ENCODE results near the gene GNAS-AS1.

Gene GNAS-AS1

DNA sequence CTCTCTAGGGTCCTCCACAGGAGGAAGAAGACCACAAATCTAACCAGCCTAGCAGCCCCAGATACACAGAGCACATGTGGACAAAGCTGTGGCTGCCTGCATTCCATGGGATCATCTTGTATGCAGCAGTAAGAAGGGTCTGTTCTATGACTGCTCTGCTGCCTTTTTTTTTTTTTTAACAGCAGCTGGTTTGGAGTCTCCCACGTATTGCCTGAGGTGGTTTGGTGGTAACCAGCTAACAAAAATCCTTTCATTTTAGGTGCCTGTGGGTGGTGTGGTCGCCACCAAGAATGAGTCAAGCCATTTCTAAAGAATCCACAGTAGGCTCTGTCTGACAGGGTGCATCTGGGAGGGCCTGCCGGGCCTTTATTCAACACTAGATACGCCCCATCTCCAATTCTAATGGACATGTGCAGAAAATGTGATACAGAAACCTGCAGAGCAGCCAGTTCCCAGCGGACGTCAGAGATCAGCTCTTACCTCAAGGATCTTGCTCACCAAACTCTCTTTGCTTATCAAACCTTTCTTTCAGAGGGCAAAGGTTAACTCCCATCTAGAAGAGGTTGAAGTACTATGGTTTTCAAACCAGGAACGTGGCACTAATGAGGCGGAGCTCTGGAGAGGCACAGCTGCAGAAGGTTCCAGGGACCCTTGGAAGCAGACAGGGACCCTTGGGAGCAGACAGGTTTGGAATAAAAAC, 32.0 kb downstream of the GNAS-AS1 start:
- peak; percentile 72 for ATAC-seq
- Mint-ChIP-seq H3K36me3 (peaks cover 16% of the 10 kb centered on the region), H3K27me3 (peaks cover 17% of the 10 kb centered on the region), H3K4me3 (no peak overlapping the region), H3K9me3 (peaks cover 3% of the 10 kb centered on the region), H3K4me1 (no peaks in the 10 kb centered on the region), H3K27ac (no peak overlapping the region)

DNA sequence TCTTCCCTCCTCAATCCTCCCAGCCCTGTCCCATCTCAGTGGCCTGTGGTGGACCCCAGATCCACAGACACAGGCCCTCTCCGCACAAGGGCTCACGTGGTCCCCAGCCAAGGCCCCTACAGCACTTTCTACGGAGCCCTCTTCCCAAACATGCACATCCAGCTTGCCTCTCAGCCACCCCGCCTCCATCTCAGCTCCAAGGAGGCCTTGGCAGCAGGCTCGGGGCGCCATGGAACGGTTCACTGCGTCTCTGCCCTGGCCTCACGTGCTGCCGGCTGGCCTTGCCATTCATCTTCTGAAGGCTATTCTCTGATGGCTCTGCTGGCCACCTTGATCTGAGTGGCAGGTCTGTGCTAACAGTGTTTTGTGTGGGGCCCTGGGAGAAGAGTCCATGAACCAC, 33.0 kb downstream of the GNAS-AS1 start:
- no peak overlapping the region for H3K4me3 Mint-ChIP-seq
- H3K27ac Mint-ChIP-seq = no peak overlapping the region
- ATAC-seq = no peak
- H3K27me3 Mint-ChIP-seq = peaks cover 27% of the 10 kb centered on the region
- H3K4me1 Mint-ChIP-seq = no peaks in the 10 kb centered on the region
- peaks cover 16% of the 10 kb centered on the region for H3K36me3 Mint-ChIP-seq
- peaks cover 3% of the 10 kb centered on the region for H3K9me3 Mint-ChIP-seq

DNA sequence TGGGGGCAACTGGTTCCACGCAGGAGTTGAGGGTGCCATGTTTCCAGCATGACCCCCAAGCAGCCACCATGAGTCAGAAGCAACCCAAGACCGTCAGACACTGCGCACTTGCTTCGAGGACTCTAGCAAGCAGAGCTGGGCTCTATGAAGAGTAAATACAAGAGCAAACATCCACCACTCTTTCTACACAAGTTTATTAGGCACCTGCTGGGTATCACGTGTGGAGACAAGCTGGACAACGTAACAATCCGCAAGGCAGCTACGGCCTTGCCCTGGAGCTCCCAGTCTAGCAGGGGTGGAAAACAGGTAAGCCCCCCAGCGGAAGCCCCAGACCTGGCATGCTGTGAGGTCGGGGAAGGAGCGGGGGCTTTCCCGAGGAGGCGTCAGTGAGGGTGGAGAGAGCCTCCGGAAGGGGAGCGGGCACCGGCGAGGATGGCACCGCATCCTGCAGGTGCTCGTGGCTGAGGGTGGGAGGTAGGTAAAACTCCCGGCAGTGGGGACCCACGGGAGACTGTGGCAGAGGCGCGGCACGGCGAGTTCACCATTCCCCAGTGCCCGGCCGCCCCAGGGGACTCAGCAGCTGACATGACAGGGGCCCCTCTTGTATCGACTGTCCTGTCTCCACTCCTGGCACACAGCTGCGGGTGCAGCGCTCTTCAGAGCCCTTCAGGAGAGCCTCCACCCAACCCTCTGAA, 33.6 kb downstream of the GNAS-AS1 start:
- no peak overlapping the region for H3K4me3 Mint-ChIP-seq
- H3K9me3 Mint-ChIP-seq = peaks cover 3% of the 10 kb centered on the region
- no peak overlapping the region for H3K27ac Mint-ChIP-seq
- no peak for ATAC-seq
- H3K27me3 Mint-ChIP-seq = peaks cover 33% of the 10 kb centered on the region
- no peaks in the 10 kb centered on the region for H3K4me1 Mint-ChIP-seq
- H3K36me3 Mint-ChIP-seq = peaks cover 16% of the 10 kb centered on the region

DNA sequence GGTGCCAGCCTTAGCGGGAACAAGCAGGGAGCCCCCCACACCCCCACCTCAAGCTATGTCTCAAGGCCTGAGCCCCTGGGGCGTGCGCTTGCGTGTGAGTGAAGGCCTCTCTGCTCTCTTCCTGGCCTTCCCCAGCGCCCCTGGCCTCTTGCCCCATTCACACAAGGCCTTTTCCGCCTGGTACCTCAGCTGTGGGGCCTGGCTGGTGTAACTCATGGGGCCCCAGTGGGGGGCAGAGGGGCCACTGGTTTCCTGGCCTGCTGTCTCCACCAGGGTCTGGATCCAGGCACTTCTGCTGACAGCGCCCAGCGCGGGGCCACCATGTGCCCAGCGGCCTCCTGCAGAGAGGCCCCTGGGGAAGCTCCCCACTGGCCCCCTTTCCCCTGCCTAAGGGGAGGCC, 34.7 kb downstream of the GNAS-AS1 start:
- Mint-ChIP-seq H3K27me3 (peaks cover 44% of the 10 kb centered on the region), H3K4me1 (no peaks in the 10 kb centered on the region), H3K4me3 (no peak overlapping the region), H3K36me3 (peaks cover 12% of the 10 kb centered on the region), H3K27ac (no peak overlapping the region), H3K9me3 (peaks cover 2% of the 10 kb centered on the region)
- no peak for ATAC-seq

DNA sequence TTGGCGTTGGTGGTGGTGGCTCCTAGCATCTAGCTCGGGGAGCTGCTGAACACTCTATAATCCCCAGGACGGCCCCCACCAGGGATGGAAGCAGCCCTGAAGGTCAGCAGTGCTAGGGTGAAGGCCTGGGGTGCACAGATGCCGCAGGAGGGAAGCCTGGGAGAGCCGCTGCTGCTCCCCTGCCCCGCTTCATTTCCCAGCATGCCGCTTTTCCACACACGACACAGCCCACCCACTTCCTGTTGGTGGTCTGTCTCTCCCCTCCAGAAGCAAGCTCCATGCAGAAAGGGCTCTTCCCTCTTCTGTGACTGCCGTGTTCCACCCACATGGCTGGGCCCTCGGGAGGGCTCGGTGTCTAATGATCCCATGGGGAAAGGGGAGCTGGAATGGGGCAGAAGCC, 35.3 kb downstream of the GNAS-AS1 start:
- ATAC-seq = no peak
- Mint-ChIP-seq H3K36me3 (peaks cover 6% of the 10 kb centered on the region), H3K27me3 (peaks cover 50% of the 10 kb centered on the region), H3K27ac (no peak overlapping the region), H3K4me3 (no peak overlapping the region), H3K9me3 (peaks cover 2% of the 10 kb centered on the region), H3K4me1 (no peaks in the 10 kb centered on the region)

DNA sequence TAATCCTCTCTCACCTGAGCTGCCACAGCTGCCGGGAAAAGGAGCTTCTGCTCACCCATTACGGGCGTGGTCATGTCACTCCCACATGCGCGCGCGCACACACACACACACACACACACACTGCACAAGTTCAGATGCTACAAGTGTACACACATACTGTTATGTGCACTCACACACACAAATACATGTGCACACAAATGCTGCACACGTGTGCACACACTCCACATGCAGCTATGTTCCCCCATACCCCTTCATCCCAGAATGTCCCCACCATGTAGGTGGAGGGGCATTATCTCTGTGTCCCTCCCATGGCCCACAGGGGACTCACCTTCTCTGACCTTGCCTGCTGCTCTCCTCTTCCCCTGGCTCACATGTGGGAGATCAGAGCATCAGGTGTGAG, 37.3 kb downstream of the GNAS-AS1 start:
- no peak for ATAC-seq
- H3K27me3 Mint-ChIP-seq = peaks cover 63% of the 10 kb centered on the region
- H3K27ac Mint-ChIP-seq = no peak overlapping the region
- peaks cover 2% of the 10 kb centered on the region for H3K9me3 Mint-ChIP-seq
- no peaks in the 10 kb centered on the region for H3K4me1 Mint-ChIP-seq
- no peaks in the 10 kb centered on the region for H3K36me3 Mint-ChIP-seq
- no peak overlapping the region for H3K4me3 Mint-ChIP-seq

DNA sequence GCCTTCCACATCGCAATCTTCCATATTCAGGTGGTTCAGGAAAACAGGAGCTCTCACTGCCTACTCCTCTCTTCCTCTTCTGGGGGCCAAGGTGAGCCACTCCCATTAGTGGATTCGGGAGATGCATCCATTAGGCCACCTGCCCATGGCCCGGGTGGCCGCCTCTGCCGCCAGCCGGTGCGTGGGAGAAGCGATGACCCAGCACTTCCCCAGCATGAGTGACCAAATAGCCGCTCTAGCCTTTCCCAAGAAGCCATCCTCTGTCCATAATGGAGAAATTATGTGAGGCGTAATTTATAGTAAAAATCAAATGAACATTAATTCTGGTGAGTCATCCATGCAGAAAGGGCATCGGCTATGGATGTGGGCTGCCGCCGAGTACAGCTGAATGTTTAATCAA, 39.4 kb downstream of the GNAS-AS1 start:
- H3K4me3 Mint-ChIP-seq = no peak overlapping the region
- no peak overlapping the region for H3K27ac Mint-ChIP-seq
- H3K9me3 Mint-ChIP-seq = peaks cover 2% of the 10 kb centered on the region
- H3K27me3 Mint-ChIP-seq = peaks cover 60% of the 10 kb centered on the region
- no peaks in the 10 kb centered on the region for H3K4me1 Mint-ChIP-seq
- no peak for ATAC-seq
- H3K36me3 Mint-ChIP-seq = no peaks in the 10 kb centered on the region

DNA sequence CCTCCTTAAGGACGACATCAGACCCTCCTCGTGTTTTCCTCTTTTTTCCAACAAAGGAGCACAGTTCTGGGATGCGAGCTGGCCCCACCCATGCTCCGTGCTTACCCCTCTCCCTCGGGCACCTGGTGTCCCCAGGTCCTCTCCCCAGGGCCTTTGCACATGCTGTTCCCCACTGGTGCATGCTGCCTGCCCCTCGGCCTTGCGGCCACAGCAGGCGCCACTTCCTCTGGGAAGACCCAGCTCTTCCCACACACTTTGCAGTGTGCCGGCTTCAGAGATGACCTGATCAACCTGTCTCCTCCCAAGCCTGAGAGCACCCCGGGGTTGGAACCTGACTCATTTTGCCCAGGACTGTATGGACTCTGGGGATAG, 39.8 kb downstream of the GNAS-AS1 start:
- Mint-ChIP-seq H3K27ac (no peak overlapping the region), H3K27me3 (peaks cover 58% of the 10 kb centered on the region), H3K4me3 (no peak overlapping the region), H3K9me3 (peaks cover 2% of the 10 kb centered on the region), H3K4me1 (no peaks in the 10 kb centered on the region), H3K36me3 (no peaks in the 10 kb centered on the region)
- ATAC-seq = no peak

DNA sequence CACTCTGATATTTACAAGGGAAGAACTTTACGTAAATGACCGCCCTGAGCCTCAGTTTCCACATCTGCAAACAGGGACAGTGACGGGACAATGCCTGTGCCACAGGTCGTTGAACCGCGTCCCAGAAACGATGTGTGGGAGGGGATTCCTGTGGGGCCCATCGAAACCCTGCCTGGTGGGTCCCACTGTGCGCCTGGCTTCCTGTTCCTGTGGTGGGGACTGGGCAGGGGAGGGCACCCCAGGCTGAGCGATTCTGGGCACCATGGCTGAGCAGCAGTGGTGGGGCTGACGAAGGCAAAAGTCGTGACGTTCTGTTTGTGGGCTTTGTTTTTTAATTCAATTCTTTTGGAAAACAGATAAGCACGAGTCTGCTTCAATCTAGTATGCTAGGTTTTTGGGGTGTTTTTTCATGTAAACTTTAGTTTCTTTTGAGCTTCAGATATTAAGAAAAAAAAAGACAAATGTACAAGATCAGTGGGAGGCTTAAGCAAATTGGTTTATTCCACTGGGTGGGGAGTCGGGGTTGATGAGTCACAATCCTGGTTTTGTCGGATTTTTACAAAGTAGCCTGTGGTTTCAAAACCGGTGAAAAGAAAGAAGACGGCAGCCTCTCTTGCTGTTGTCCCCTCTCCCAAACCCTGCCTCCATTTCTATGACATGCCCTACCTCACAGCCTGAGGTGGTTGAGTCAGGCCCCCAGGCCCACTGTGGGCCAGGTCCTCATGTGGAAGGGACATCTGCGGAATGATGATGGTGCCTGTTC, 40.4 kb downstream of the GNAS-AS1 start:
- no peak for ATAC-seq

DNA sequence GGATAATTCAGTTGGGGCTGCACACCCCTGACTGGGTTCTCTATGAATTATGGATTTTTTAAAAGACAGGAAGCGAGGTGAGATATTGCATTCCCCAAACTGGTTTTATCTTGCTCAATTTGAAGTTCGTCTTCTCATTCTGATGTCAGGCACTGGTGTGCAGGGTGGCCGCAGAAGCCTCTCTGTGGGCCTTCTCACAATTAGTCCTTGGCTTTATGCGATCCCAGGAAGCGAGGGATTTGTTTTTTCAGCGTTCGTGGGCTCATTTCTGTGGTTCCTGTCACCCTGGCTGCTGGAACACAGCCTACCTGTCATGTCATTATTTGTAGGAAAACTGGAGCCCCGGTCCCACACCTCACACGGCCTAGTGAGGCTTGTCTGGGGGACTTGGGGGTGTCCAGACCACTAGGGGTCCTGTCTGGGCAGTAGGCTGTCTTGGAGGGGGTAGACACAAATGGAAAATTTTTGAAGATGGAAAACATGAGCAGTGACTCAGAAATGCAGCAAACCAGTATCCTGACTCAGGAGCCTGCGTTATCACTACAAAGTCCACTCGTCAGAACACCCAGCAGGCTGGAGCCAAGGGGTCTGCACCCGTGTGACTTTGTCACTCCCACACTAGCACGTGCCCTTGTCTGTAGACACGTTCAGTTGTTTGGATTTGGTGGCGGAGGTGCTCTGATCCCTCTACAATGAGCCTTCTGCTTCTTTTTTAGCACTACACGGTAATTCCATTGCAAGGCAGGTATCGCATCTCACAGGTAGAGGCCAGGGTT, 42.2 kb downstream of the GNAS-AS1 start:
- Mint-ChIP-seq H3K4me1 (no peaks in the 10 kb centered on the region), H3K4me3 (no peak overlapping the region), H3K27me3 (peaks cover 68% of the 10 kb centered on the region), H3K36me3 (no peaks in the 10 kb centered on the region), H3K9me3 (peaks cover 2% of the 10 kb centered on the region), H3K27ac (no peak overlapping the region)
- no peak for ATAC-seq

More for the DNA sequence above, 40.4 kb downstream of the GNAS-AS1 start:
- Mint-ChIP-seq H3K36me3 (no peaks in the 10 kb centered on the region), H3K27me3 (peaks cover 56% of the 10 kb centered on the region), H3K27ac (no peak overlapping the region), H3K9me3 (peaks cover 2% of the 10 kb centered on the region), H3K4me3 (no peak overlapping the region), H3K4me1 (no peaks in the 10 kb centered on the region)

DNA sequence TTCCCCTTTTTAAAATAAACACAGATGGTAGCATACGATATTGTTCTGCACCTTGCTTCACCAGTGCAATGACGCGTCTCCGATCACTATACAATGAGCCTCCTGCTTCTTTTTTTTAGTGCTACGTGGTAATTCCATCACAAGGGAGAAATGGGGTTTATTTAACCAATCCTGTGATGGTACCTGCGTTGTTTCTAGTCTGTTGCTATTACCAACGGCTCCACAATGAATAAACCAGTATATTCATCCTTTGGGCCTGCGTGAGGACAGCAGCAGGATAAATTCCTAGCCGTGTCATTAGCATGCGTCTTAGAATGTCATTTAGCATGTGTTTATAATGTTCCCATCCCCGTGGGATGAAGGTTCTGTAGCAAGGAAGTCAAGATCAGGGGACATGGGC, 42.9 kb downstream of the GNAS-AS1 start:
- peaks cover 62% of the 10 kb centered on the region for H3K27me3 Mint-ChIP-seq
- no peak overlapping the region for H3K27ac Mint-ChIP-seq
- no peaks in the 10 kb centered on the region for H3K4me1 Mint-ChIP-seq
- no peak for ATAC-seq
- H3K4me3 Mint-ChIP-seq = no peak overlapping the region
- no peaks in the 10 kb centered on the region for H3K36me3 Mint-ChIP-seq
- H3K9me3 Mint-ChIP-seq = peaks cover 2% of the 10 kb centered on the region

DNA sequence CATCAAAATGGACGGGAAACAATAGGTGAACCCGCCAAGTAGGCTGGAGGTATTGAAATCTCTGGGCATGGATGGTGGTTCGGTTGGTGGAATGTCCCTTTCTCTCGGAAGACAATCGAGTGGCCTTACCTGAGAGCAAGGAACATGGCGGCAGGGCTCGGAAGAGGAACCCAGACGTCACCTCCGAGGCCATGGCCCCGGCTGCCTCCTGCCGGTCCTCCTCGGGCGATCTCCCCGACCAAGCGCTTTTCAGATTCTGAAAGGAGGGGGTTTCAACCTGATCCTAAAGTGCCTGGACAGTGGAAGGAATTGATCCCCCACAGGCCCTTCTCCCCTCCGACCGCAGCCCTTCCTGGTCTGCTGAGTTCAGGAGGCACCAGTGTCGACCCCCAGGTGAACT, 47.2 kb downstream of the GNAS-AS1 start:
- Mint-ChIP-seq H3K27ac (no peak overlapping the region), H3K9me3 (no peaks in the 10 kb centered on the region), H3K4me3 (no peak overlapping the region), H3K36me3 (no peaks in the 10 kb centered on the region), H3K4me1 (no peaks in the 10 kb centered on the region), H3K27me3 (peaks cover 41% of the 10 kb centered on the region)
- ATAC-seq = no peak

DNA sequence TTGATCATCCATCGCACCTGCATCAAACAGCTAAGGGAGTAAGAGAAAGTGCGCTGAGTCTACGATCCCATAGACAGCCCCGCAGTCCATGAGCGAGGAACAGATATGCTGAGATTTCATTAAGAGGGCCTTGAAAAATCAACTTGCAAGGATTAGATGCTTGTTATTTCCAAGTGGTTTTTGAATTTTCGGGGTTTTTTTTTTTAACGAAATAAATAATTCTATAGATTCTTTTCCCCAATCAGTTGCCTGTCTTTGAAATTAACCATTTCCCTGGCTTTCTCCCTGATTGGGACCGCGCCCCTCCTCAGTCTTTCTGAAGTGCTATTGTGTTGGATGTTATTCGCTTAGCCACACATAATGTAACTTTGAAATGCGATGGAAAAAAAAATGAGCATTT, 48.6 kb downstream of the GNAS-AS1 start:
- peaks cover 48% of the 10 kb centered on the region for H3K27me3 Mint-ChIP-seq
- no peak overlapping the region for H3K4me3 Mint-ChIP-seq
- no peaks in the 10 kb centered on the region for H3K36me3 Mint-ChIP-seq
- no peak overlapping the region for H3K27ac Mint-ChIP-seq
- H3K9me3 Mint-ChIP-seq = no peaks in the 10 kb centered on the region
- H3K4me1 Mint-ChIP-seq = no peaks in the 10 kb centered on the region
- ATAC-seq = no peak

DNA sequence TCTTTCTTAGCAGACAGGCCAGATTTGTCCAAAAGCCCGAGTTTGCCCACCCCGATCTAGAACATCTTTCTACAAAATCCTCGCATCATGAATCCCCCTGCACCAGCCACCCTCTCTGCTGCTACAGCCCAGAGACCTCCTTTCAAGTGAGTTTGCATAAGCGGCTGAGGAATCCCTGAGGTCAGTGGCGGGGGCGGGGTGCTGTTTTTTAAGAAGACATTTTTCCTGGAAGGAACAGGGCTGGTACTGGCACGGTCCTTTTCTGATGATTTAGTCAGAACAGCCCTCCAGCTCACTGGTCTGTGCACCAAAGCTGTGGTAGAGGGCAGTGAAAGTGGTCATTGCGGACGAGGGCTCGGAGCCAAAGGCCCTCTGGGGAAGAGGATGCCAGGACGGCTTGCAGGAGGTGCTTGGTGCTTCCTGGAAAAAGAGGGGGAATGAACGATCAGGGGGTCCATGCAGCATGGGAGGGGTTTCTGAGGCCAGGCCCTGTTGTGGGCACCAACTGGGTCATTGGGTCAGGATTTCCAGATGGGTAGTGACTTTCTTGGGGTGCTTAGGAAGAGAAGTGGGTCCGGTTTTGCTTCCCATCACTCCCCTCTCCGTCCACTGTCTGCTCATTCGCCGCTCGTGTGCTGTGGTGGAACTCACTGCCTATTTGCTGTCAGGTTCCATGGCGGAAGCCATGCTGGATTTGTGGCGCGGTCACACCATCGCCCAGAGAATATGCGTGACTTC, 50.4 kb downstream of the GNAS-AS1 start:
- peaks cover 62% of the 10 kb centered on the region for H3K27me3 Mint-ChIP-seq
- no peaks in the 10 kb centered on the region for H3K36me3 Mint-ChIP-seq
- ATAC-seq = no peak
- no peaks in the 10 kb centered on the region for H3K4me1 Mint-ChIP-seq
- H3K27ac Mint-ChIP-seq = no peak overlapping the region
- H3K9me3 Mint-ChIP-seq = no peaks in the 10 kb centered on the region
- no peak overlapping the region for H3K4me3 Mint-ChIP-seq

All from stimulated activated memory B cell treated with anti-CD40 and anti-IgM and Interleukin-4, amounts not matched to agents 10 μg/mL and 1 μg/mL and 100 μg/mL, for 72 hours (primary cell).